Islet of Langerhans (tissue), 1 donor: Measurements from ENCODE around the gene KCNIP3.
"Not testable (repeated sequence)": the region's sequence is repeated elsewhere in the genome, so short reads cannot be mapped to it uniquely, and the experiment has no call there.

Experiments used
- FAIRE-seq: peaks from one replicate; lab custom pipeline; 2011; peaks lifted over from hg19 to GRCh38; lab: Jason Lieb, UNC

Gene KCNIP3

GRCh38 chr2:95372216-95372829 is 75.2 kb downstream of the KCNIP3 start:
- FAIRE-seq = no peak

- no peak for FAIRE-seq
Observed at GRCh38 chr2:95372845-95373244, 75.7 kb downstream of the KCNIP3 start.

DNA sequence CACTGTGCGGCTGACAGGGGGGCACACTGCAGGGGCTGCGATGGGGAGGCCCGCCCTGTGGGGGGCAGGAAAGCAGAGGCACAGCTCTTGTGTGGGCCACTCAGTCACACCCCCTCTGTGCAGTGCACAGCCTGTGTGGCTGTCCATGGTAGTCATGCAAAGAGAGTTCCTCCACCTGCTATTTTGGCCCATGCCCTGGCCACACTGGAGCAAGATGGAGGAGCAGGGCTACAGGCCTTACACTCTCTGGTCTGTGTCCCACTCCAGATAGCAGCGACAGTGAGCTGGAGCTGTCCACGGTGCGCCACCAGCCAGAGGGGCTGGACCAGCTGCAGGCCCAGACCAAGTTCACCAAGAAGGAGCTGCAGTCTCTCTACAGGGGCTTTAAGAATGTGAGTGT is 76.9 kb downstream of the KCNIP3 start:
- FAIRE-seq = no peak

GRCh38 chr2:95374451-95374920 is 77.3 kb downstream of the KCNIP3 start:
- no peak for FAIRE-seq

GRCh38 chr2:95374921-95375471 is 77.8 kb downstream of the KCNIP3 start:
- FAIRE-seq = no peak

DNA sequence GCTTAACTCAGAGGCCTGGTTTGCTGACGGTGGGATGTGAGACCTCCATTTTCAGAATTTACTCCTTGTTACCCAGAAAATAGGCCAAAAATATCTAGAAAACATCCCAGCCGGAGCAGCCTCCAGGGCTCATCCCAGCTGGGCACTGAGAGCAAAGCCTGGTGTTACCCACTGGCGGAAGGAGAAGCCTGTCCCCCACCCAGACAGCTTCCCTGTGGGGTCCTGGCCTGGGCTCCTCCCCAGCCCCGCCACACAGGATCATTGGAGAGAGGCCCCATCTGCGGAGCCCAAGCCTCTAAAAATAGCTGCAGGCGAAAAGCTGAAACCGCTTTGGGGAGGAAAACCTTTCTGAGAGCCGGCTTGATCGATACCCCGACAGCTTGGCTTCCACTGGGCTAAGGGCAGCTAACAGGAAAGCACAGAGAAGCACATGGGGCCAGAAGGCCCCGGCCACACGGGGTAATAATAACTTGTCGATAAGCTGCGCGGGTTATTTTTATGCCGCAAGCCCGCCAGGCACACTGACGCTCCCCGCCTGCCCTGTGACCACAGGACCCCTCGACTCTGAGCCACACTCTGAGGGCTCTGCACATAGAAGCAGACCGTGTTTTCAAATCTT is 78.5 kb downstream of the KCNIP3 start:
- no peak for FAIRE-seq

GRCh38 chr2:95376311-95377215 is 79.4 kb downstream of the KCNIP3 start:
- no peak for FAIRE-seq

GRCh38 chr2:95377216-95378123 is 80.3 kb downstream of the KCNIP3 start:
- FAIRE-seq = no peak

- not testable (repeated sequence) for FAIRE-seq
Observed at GRCh38 chr2:95378281-95378680, 81.1 kb downstream of the KCNIP3 start.

- no peak for FAIRE-seq
Observed at GRCh38 chr2:95379371-95379831, 82.3 kb downstream of the KCNIP3 start.

DNA sequence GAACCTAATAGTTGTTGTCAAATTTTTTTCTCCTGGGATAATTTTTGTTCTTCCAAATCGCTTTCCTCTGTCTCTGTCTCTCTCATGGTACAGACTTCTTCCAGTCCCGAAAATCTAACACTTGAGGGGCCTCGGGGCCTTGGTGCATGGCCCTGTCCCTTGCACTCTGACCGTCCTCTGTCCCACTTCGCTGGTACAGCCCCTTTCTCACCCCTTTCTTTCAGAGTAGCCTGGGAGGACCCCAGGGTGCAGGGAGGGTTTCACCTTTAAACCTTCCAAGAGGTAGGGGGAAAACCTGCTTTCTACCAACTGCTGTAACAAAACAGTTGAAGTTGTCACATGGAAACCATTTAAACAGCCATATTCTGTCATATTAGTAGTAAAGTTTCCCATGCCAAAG is 83.1 kb downstream of the KCNIP3 start:
- no peak for FAIRE-seq

- FAIRE-seq = no peak
Observed at GRCh38 chr2:95380731-95381130, 83.6 kb downstream of the KCNIP3 start.

DNA sequence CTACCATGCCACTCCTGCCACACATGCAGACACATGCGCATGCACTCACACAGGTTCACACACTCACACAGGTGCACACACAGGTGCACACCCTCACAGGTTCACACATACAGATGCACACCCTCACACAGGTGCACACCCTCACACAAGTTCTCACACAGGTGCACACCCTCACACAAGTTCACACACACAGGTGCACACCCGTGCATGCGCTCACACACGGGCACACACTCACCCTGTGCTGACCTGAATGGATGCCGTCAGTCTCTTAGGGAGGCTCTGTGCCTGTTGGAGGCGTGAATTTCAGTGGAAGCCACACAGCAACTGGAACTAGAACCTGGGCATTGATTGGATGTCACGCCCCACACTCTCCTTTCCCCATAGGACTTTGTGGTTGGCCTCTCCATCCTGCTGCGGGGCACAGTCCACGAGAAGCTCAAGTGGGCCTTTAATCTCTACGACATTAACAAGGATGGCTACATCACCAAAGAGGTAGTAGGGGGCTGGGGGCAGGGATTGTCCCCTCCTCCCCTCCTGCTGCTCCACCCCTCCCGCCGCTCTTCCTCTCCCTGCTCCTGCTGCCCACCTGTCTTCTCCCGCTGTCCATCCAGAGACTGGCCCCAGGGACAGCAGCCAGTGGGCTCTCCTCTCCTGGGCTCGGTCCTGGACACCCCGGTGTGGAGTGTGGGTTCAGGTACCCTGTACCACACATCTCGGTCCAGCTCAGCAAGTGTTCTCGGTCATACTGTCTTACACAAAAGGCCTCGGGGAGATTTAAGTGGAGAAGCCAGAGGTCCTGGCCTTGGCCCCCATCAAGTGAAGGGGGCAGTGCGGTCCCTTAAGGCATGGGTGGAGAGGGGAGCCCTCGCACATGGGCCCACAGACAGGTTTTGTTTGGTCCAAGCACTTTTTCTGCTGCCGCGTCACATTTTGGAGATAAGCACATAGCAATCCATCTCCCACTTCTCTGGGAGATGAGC is 84.4 kb downstream of the KCNIP3 start:
- FAIRE-seq = no peak

GRCh38 chr2:95382192-95382591 is 85.0 kb downstream of the KCNIP3 start:
- no peak for FAIRE-seq

DNA sequence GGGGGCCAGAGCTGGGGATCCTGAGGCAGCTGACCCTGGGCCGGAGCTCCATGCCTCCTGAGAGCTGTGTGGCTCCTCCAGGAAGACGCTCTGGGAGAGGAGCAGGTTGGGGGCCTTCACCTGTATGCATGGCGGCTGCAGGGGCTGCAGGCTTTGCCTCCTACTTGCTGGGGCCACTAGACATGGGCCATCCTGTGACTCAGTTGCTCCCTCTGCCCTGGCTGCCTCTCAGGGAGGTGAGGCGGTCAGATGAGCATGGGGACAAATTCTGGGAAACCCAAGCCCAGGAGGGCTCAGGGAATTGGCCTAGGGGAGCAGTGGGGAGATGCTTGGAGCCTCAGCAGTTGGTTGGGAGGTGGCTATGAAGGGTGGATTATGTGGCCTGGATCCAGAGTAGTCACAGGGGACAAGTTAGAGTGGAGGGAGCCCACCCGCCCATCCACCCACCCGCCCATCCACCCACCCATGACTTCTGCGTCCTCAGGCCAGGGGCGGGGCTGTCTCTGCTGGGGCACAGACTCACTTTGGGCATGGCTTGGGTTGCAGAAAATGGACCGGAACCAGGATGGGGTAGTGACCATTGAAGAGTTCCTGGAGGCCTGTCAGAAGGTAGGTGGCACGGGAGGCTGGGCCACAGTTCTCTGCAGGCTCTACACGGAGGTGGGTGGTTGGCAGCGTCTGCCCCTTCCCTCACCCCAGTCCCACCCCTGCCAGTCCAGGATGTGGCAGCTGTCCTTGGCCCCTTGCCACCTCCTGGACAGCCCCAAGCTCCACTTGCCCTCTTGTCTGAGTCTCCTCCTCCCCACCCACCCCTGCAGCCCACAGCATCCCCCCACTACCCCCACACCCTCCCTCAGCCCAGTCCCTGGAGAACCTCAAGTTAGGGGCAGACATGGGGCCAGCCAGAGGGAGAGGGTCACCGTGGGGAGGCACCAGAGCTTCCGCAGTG is 85.8 kb downstream of the KCNIP3 start:
- no peak for FAIRE-seq

DNA sequence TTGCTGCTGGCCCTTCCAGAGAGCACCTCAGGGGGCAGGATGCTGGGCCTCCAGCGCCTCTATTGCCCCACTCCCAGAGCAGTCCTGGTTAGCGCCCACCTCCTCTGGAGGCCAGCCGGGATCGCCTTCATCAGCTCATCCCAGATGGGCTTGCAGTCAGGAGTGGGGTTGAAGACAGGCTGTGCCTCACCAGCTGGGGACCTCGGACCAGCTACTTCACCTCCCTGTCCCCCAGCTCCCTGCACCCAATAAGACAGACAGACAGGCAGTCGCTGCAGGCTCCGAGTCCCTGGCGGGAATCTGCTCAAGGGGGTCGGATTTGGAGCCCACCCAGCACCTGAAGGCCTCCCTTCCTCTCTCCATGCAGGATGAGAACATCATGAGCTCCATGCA is 86.5 kb downstream of the KCNIP3 start:
- no peak for FAIRE-seq

DNA sequence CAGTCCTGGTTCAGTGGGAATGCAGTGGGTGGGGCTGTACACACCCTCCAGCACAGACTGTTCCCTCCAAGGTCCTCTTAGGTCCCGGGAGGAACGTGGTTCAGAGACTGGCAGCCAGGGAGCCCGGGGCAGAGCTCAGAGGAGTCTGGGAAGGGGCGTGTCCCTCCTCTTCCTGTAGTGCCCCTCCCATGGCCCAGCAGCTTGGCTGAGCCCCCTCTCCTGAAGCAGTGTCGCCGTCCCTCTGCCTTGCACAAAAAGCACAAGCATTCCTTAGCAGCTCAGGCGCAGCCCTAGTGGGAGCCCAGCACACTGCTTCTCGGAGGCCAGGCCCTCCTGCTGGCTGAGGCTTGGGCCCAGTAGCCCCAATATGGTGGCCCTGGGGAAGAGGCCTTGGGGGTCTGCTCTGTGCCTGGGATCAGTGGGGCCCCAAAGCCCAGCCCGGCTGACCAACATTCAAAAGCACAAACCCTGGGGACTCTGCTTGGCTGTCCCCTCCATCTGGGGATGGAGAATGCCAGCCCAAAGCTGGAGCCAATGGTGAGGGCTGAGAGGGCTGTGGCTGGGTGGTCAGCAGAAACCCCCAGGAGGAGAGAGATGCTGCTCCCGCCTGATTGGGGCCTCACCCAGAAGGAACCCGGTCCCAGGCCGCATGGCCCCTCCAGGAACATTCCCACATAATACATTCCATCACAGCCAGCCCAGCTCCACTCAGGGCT is 87.9 kb downstream of the KCNIP3 start:
- no peak for FAIRE-seq

DNA sequence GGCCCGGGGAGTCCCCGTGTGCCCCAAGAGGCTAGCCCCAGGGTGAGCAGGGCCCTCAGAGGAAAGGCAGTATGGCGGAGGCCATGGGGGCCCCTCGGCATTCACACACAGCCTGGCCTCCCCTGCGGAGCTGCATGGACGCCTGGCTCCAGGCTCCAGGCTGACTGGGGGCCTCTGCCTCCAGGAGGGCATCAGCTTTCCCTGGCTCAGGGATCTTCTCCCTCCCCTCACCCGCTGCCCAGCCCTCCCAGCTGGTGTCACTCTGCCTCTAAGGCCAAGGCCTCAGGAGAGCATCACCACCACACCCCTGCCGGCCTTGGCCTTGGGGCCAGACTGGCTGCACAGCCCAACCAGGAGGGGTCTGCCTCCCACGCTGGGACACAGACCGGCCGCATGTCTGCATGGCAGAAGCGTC is 88.4 kb downstream of the KCNIP3 start:
- FAIRE-seq = no peak

DNA sequence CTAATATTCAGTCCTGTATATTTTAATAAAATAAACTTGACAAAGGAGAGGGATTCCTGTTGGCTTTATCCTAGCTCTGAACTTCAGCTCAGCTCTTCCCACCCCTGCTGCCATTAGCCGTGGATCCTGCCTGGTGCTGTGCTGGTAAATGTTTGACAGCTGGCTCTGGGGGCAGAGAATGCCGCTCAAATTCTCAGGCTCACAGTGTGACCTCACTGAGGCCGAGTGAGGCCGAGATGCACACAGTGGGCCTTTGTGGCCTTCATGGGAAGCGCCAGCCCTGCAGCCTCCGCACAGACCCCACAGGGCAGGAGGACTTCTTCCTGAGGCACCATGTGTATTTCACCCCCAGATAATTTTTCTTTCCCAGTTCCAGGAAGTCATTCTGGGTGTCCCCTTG is 88.9 kb downstream of the KCNIP3 start:
- no peak for FAIRE-seq
